SIG-M5 (cell line): ENCODE results near the gene NTN1.
"Not testable (repeated sequence)": the region's sequence is repeated elsewhere in the genome, so short reads cannot be mapped to it uniquely, and the experiment has no call there.

Experiments used
- DNase-seq: peaks from one replicate; lab custom pipeline; 2025; lab: John Stamatoyannopoulos, UW

NTN1 gene

GRCh38 chr17:9253308-9253707 is 232.0 kb downstream of the NTN1 start:
- no peak for DNase-seq

DNA sequence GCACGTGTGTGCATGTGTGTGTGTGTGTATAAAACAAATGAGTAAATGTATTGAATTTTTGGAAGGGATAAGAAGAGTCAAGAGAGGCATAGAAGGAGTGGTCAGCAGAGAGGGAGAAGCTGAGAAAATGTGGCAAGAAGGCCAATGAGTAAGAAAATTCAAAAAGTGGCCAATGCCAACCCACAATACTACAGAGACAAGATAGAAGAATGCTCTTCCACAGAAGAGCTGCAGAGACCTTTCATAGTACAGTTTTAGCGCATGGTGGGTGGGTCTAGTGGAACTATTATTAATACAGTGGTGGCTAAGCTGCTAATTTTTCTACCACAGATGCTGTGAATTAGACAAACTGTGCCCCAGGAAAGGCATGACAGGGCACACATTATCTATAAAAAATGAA is 233.5 kb downstream of the NTN1 start:
- DNase-seq: no peak

GRCh38 chr17:9255833-9256232 is 234.5 kb downstream of the NTN1 start:
- DNase-seq: no peak

- no peak for DNase-seq
Observed at GRCh38 chr17:9256361-9256750, 235.0 kb downstream of the NTN1 start.

DNA sequence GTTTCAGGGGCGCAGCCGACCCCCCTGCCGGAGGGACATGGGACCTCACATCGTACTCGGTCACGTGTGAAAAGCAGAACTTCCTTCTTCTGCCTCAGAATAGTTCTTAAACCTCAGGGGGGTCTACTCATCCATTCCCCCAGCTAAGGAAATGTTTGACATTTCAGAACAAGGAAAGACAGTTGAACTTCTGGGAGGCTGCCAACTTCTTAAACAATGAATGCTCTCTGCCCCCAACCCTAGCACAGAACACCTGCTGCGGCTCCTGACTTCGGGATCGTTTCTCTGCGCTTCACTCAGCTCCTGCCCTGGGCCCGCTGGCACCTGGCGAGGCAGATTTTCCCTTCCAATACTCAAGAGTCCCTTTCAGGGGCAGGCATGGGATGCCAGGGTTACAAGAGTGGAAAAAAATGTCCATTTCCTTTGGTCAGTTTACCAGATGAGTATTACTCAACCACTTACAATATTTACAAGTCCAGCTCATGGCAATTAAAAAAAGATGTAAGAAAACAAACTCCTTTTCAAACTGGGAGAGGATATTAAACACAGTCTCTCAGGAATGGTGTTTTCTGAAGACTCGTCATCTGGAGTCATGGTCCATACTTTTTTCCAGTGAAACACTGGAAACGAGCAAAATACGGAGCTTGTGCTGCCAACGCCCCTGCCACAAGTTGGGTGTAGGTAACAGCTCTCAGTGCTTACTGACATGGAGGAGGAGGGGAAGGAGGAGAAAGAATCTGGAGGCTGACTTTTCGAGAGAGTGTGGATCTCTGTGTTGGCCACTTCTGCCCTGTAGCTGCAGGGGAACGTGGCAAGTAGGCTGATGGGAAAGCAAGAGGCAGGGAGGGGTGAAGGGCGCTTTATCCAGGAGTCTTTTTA is 235.7 kb downstream of the NTN1 start:
- no peak for DNase-seq

DNA sequence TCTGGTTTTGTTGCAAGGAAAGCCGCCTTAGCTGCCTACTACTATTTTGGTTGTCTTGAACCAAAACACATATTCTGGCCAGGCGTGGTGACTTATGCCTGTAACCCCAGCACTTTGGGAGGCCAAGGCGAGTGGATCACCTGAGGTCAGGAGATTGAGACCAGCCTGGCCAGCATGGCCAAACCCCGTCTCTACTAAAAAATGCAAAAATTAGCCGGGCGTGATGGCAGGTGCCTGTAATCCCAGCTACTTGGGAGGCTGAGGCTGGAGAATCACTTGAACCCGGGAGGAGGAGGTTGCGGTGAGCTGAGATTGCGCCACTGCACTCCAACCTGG is 236.3 kb downstream of the NTN1 start:
- DNase-seq: not testable (repeated sequence)

GRCh38 chr17:9258115-9259015 is 237.1 kb downstream of the NTN1 start:
- no peak for DNase-seq

- no peak for DNase-seq
Observed at GRCh38 chr17:9259419-9259818, 238.1 kb downstream of the NTN1 start.

DNA sequence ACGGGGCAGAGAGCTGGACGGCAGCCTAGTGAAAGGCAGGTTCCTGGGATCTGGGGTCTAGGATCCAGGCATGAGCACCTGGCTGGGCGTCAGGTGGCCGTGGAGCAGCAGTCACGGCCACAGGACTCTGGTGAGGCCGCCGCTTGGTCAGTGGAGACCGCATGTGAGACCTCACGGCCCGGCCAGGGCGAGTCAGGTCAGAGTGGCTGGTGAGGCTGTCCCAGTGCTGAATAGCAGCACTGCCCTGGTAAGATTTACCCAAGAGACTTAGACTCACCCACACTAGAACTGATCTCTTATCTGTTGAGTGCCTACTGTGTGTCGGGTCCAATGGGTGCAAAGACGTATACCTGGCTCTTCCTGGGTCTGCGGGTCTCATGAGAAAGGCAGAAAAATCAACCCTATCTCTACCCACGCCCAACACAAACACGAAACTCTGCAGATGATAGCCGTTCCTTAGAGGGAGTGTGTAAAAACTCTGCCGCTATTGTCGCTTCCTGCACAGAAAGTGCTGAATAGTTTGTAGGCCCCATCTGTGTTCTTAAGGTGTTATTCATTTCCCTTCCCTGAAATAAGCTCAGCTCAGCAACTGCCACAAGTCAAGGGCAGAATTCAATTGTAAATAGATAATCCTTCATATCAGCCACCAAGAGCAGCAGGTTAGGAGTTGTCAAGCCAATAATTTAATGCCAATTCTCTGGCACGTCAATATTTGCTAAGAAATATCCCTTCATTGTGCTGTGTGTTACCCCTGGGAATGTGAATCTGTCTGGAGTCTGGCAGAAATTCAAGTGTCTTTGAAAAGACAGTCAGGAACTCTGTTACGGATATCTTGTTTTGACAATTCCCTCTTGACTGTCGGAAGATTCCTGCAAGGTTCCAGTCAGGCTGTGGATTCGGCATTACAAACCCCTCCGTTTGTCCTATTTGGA is 240.0 kb downstream of the NTN1 start:
- DNase-seq: no peak

DNA sequence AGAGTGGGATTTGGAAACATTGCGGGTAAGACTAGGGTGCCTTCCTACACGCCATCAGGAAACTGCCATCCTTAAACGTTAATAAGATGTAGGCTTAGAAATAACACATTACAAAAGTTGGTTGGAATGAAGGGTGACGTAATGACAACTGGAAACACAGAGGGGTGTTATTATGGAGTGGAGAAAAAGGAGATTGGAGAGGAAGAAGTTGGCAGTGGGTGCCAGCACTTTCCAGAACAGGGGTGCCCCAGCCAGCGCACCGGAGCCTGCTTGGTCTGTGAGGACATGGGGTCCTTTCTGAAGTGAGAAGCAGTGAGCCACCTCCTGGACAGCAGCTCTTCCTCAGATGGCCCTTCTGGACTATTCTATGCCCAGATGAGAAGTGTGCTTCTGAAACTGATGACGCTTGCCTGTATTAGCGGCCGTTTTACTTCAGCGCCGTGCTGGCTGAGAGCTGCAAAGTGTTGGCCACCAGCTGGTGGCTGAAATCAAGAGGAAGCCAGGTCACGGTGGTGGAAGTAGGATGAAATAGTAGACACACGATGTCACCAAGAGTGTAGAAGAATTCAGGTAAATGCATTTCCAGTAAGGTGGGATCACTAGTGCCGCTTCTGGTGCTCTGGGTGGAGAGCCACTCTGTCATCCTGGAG is 244.8 kb downstream of the NTN1 start:
- no peak for DNase-seq

DNA sequence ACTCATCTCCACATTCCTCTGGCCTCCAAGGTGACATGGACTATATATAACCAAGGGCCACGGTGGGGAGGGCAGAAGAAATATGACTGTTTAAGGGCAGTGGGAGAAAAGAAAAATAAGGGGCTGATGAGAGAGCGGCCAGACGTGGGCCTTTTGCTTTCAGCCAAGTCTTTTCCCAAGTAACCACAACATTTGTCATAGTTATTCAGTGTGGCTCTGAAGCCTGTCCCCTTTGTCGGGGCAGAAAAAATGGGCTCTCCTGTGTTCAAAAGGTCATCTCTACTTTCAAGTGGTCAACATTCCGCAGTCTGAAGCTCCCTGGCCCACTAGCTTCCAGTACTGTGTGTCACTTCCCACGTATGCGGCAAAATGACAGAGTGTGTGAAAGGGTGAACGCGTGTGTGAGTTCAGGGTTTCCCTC is 245.4 kb downstream of the NTN1 start:
- DNase-seq: no peak

- DNase-seq: no peak
Observed at GRCh38 chr17:9268546-9268945, 247.2 kb downstream of the NTN1 start.

- DNase-seq: no peak
Observed at GRCh38 chr17:9269350-9270035, 248.2 kb downstream of the NTN1 start.

DNA sequence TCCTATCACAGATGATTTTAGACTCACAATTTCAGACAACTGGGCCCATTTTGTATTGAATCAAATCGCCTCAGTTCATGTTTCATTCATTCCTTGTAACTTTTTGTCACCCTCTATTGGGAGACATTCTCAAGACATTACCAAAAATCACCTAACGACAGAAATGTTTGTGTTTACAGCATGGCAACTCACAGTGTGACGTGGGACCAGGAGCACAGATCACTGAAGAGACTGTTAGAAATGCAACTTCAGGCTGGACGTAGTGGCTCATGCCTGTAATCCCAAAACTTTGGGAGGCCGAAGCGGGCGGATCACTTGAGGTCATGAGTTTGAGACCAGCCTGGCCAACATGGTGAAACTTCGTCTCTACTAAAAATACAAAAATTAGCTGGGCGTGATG is 249.6 kb downstream of the NTN1 start:
- DNase-seq: no peak

DNA sequence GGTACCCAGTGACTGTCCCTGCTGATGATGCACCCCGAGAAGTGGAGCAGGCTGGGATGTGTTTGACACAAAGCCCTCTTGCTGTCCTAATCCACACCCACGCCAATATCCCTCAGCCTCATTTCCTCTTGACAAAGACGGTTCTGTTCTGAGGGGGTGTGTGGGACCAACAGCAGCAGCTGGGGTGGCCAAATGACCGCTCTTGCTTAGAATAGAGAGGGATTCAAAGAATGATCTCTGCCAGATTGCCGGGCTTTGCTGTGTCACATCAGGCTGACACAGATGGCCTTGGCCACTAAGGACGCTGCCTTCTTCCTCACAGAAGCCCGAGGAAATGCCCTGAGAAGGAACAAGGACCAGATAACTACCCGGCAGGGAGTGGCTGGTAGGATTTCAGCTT is 250.7 kb downstream of the NTN1 start:
- no peak for DNase-seq

DNA sequence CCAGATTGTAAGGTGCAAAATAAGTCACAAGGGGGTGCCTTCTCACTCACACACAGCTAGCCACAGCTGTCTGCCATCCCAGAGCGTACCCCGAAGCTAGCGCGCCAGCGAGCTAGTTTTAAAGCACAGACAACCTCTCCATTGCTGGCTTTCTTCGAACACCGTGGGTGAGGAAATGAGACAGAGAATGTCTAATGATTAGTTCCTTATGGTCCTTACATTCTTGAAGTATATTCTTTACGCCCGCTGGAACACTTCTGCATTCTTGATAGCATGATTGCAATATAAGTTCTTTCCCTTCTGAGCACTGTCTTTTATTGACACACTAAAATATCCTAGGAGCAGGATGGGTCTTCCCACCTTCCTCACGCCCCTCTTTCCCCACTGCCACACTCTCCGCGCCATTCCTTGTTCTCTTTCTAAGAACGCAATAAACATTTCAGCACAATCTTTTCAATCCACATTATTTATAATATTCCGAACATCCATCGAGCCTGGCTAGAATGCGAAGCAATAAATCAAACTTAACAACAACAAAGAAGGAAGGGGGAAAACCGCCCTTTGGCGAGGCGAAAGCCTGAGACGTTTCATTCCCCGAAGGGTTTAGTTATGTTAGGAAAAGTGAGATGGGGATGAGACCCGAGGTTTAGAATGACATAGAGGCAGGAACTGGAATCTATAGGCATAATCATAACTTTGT is 251.3 kb downstream of the NTN1 start:
- no peak for DNase-seq

- no peak for DNase-seq
Observed at GRCh38 chr17:9273428-9274391, 252.4 kb downstream of the NTN1 start.

GRCh38 chr17:9274973-9275372 is 253.7 kb downstream of the NTN1 start:
- no peak for DNase-seq

GRCh38 chr17:9279893-9280292 is 258.6 kb downstream of the NTN1 start:
- DNase-seq: no peak
